Measurements from ENCODE around the gene SPSB3.

DNA sequence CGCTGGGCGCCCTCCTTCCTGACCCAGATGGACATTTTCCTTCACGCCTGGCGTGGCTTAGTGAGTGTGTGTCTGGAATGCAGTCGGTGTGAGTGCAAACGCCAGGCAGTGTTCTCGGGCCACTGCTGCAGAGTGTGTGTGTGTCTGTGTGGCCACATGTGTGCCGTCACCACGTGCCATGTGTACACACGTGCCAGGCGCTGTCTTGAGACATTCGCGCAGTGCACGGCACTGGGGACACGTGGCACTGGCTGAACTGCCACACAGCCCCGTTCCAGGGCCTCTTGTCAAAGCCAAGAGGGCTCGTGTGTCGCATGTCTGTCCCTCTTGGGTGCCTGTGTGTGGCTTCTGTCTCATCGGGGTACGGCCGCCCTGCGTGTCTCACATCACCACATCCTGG, 47.6 kb downstream of the SPSB3 start:
- no peak for TF ChIP-seq ZC3H10 (CRISPR knock-in tag; IDR thresholded peaks at IDR 0.05)
- TF ChIP-seq ZFP3 (CRISPR knock-in tag; IDR thresholded peaks at IDR 0.05): no peak
- no peak for TF ChIP-seq ZNF565 (CRISPR knock-in tag; conservative IDR thresholded peaks at IDR 0.05; ENCODE audit: low read depth)
- no peak for TF ChIP-seq ZFP30 (CRISPR knock-in tag; IDR thresholded peaks at IDR 0.05)
- no peak for TF ChIP-seq CSDC2 (CRISPR knock-in tag; IDR thresholded peaks at IDR 0.05)
- no peak for TF ChIP-seq ARNTL (CRISPR knock-in tag; IDR thresholded peaks at IDR 0.05; ENCODE audit: borderline replicate concordance, low read depth)
- TF ChIP-seq, protein P1, sequence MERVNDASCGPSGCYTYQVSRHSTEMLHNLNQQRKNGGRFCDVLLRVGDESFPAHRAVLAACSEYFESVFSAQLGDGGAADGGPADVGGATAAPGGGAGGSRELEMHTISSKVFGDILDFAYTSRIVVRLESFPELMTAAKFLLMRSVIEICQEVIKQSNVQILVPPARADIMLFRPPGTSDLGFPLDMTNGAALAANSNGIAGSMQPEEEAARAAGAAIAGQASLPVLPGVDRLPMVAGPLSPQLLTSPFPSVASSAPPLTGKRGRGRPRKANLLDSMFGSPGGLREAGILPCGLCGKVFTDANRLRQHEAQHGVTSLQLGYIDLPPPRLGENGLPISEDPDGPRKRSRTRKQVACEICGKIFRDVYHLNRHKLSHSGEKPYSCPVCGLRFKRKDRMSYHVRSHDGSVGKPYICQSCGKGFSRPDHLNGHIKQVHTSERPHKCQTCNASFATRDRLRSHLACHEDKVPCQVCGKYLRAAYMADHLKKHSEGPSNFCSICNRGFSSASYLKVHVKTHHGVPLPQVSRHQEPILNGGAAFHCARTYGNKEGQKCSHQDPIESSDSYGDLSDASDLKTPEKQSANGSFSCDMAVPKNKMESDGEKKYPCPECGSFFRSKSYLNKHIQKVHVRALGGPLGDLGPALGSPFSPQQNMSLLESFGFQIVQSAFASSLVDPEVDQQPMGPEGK (CRISPR knock-in tag; IDR thresholded peaks at IDR 0.05; ENCODE audit: borderline replicate concordance): no peak
- TF ChIP-seq RARB (CRISPR knock-in tag; IDR thresholded peaks at IDR 0.05): no peak
- TF ChIP-seq GLIS3 (CRISPR knock-in tag; IDR thresholded peaks at IDR 0.05): no peak
- TF ChIP-seq, protein P2, sequence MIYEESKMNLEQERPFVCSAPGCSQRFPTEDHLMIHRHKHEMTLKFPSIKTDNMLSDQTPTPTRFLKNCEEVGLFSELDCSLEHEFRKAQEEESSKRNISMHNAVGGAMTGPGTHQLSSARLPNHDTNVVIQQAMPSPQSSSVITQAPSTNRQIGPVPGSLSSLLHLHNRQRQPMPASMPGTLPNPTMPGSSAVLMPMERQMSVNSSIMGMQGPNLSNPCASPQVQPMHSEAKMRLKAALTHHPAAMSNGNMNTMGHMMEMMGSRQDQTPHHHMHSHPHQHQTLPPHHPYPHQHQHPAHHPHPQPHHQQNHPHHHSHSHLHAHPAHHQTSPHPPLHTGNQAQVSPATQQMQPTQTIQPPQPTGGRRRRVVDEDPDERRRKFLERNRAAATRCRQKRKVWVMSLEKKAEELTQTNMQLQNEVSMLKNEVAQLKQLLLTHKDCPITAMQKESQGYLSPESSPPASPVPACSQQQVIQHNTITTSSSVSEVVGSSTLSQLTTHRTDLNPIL (CRISPR knock-in tag; IDR thresholded peaks at IDR 0.05; ENCODE audit: low read depth): no peak
- TF ChIP-seq PPARA (CRISPR knock-in tag; IDR thresholded peaks at IDR 0.05; ENCODE audit: borderline replicate concordance): no peak

All from SK-N-SH treated with all-trans-retinoic acid at 6 μM for 48 hours (cell line).